Mucosa of descending colon (tissue), 3 donors: Measurements from ENCODE around the gene LEKR1. TPM values are rescaled to one million over a fixed set of nuclear protein-coding genes. Genes with fewer than 3 reads are reported as not detected.

Source experiments
- ATAC-seq: fragments of 200-7000 bp; cut with Tn5 transposase; one replicate; pipeline ENCODE4 v1.9.1; 2020; ENCODE audit warnings: mild to moderate bottlenecking, moderate library complexity
- DNase-seq, 3 donors: peaks; one replicate each; pipeline ENCODE4 v3.0.0-alpha.2; 2020
- H3K36me3 ChIP-seq: fragments of 200-600 bp; one replicate; pipeline ENCODE4 v1.8.0; 2021; ENCODE audit warnings: low read depth, mild to moderate bottlenecking
- H3K4me1 ChIP-seq: fragments of 200-600 bp; one replicate; pipeline ENCODE4 v1.8.0; 2021; ENCODE audit warnings: low read depth, mild to moderate bottlenecking
- H3K4me3 ChIP-seq: fragments of 200-600 bp; one replicate; pipeline ENCODE4 v1.8.0; 2021; ENCODE audit warnings: mild to moderate bottlenecking
- H3K9me3 ChIP-seq: fragments of 200-600 bp; one replicate; pipeline ENCODE4 v1.8.0; 2021; ENCODE audit warnings: mild to moderate bottlenecking
- CTCF ChIP-seq: fragments of 200-600 bp; IDR thresholded peaks from one replicate; pipeline ENCODE4 v1.8.0; 2022; ENCODE audit warnings: antibody characterized with exemption, mild to moderate bottlenecking
- intact Hi-C, 2 donors: fragments of 100-400 bp; cut with DNase I in 1 of 2; cut with micrococcal nuclease in 1 of 2; formaldehyde crosslinking; loops; one replicate each; pipeline versions ENCODE4 v1.11.0 to v1.11.1; 2022; cut with DNase I, micrococcal nuclease
- total RNA-seq, 3 donors: library from RNA; stranded (reverse); fragmentation: NEBNext Ultra II Directional in 2 of 3; extraction: Animal tissue kit (Norgen Biotek cat#: 25700) in 2 of 3; gene quantifications; one replicate each; pipeline versions ENCODE4 v1.2.1 to v1.2.4, GENCODE V29; 2021 to 2023
- donor health status: DM: no; HTN: no; CAD: no; lungs with moderate emphysema.
- donor health status: DM: no; HTN: no; CAD: no.
- donor health status: DM: no; HTN: yes; CAD: no.

Gene LEKR1
- total RNA-seq, 3 donors from 2014 or later: 1.9 to 3.5 (median 1.9) TPM

- intact Hi-C loops: no loop called here
These were observed 8.9 kb downstream of the LEKR1 start for GRCh38 chr3:156834962-156835535.

GRCh38 chr3:156836701-156837100 is 10.5 kb downstream of the LEKR1 start:
- H3K4me3 ChIP-seq: no peak overlapping the region
- no peaks in the 10 kb centered on the region for H3K36me3 ChIP-seq
- intact Hi-C loops: no loop called here
- ATAC-seq (no peak), DNase-seq (no peak)
- no peaks in the 10 kb centered on the region for H3K4me1 ChIP-seq
- H3K9me3 ChIP-seq: no peaks in the 10 kb centered on the region
- TF ChIP-seq CTCF: no peak

More at GRCh38 chr3:156834962-156835535, 8.9 kb downstream of the LEKR1 start:
- Histone ChIP-seq H3K9me3 (no peaks in the 10 kb centered on the region), H3K36me3 (no peaks in the 10 kb centered on the region), H3K4me1 (no peaks in the 10 kb centered on the region), H3K4me3 (no peak overlapping the region)
- no peak for TF ChIP-seq CTCF
- ATAC-seq: no peak
- DNase-seq: no peak

- Histone ChIP-seq H3K4me3 (no peak overlapping the region), H3K4me1 (no peaks in the 10 kb centered on the region), H3K36me3 (no peaks in the 10 kb centered on the region), H3K9me3 (no peaks in the 10 kb centered on the region)
- ATAC-seq (no peak), DNase-seq (no peak)
- no peak for TF ChIP-seq CTCF
- intact Hi-C loops: no loop called here
These were observed 11.0 kb downstream of the LEKR1 start for GRCh38 chr3:156837115-156837514.

- Histone ChIP-seq H3K9me3 (no peaks in the 10 kb centered on the region), H3K36me3 (no peaks in the 10 kb centered on the region), H3K4me3 (no peak overlapping the region), H3K4me1 (no peaks in the 10 kb centered on the region)
- intact Hi-C loops: no loop called here
- no peak for ATAC-seq
- no peak for TF ChIP-seq CTCF
- no peak for DNase-seq
These were observed 11.9 kb downstream of the LEKR1 start for GRCh38 chr3:156838035-156838434.

GRCh38 chr3:156840826-156841689 is 14.9 kb downstream of the LEKR1 start:
- H3K9me3 ChIP-seq: no peaks in the 10 kb centered on the region
- intact Hi-C loops: no loop called here
- TF ChIP-seq CTCF: no peak
- ATAC-seq (no peak), DNase-seq (no peak)
- no peak overlapping the region for H3K4me3 ChIP-seq
- no peaks in the 10 kb centered on the region for H3K36me3 ChIP-seq
- H3K4me1 ChIP-seq: no peaks in the 10 kb centered on the region
